Pericardium fibroblast (primary cell): ENCODE data around the gene XAGE1A. TPM values are rescaled to one million over a fixed set of nuclear protein-coding genes. Genes with fewer than 3 reads are reported as not detected.

Experiments used
- total RNA-seq: library from RNA; depleted of rRNA; stranded (reverse); fragments of >200 nt; gene quantifications from 2 replicates; pipeline ENCODE4 v1.2.3, GENCODE V29; 2015

XAGE1A gene
- total RNA-seq, result not detected in 2 replicates

GRCh38 chrX:52495545-52496418, at the start of gene XAGE1A:
Gene XAGE1A (plus strand): TSS chrX:52495808. CDS start chrX:52497362, 1,554 bp downstream.

DNA sequence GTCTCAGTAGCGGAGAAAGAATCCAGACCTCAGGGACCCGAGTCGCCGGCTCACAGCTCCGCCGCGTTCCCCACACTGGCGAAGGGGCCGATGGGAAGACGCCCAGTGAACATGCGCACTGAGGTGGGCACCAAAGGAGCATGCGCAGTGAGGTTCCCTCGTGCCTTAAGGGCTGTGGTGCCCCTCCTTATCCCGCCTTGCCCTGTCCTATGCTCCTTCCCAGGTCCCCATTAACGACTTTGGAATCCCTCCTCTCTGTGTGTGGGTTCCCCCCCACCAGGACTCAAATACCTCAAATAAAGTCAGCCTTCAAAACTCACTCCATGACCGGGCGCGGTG, 21.3 kb downstream of the XAGE1A start, which contains the start of gene XAGE1B:
Gene XAGE1B, minus strand, starts transcription at position 77 of the 339 bp plus-strand sequence. CDS start 1,536 bp downstream, outside the sequence.

Other genes starting within 250 kb of the XAGE1A start
- not detected in 2 replicates for gene XAGE2, start 126.8 kb upstream of the XAGE1A start, total RNA-seq
- gene XAGE1B, start 21.3 kb downstream of the XAGE1A start, total RNA-seq, result not detected in 2 replicates
- gene SSX7, start 159.1 kb downstream of the XAGE1A start, total RNA-seq, result not detected in 2 replicates
- gene SSX2, start 211.4 kb downstream of the XAGE1A start, total RNA-seq, result not detected in 2 replicates